Measurements from ENCODE around the gene ADRA2A.

Gene ADRA2A

GRCh38 chr10:111089293-111089692, 12.5 kb downstream of the ADRA2A start:
- H3K4me3 ChIP-seq (ENCODE audit: low read depth in 1 of 2, low read length in 1 of 2): no peak overlapping the region
- no peak for TF ChIP-seq CTCF (IDR thresholded peaks at IDR 0.05)
- no peaks in the 10 kb centered on the region for H3K36me3 ChIP-seq
- no peaks in the 10 kb centered on the region for H3K27me3 ChIP-seq
- H3K4me1 ChIP-seq (ENCODE audit: control insufficient read depth in 1 of 2, insufficient read depth in 1 of 2, low read depth in 1 of 2, low read length in 1 of 2): no peaks in the 10 kb centered on the region
- no peaks in the 10 kb centered on the region for H3K9me3 ChIP-seq
- H3K27ac ChIP-seq: no peak overlapping the region

- no peaks in the 10 kb centered on the region for H3K27me3 ChIP-seq
- no peak for TF ChIP-seq CTCF (IDR thresholded peaks at IDR 0.05)
- H3K36me3 ChIP-seq: no peaks in the 10 kb centered on the region
- H3K27ac ChIP-seq: no peak overlapping the region
- H3K9me3 ChIP-seq: no peaks in the 10 kb centered on the region
- no peak overlapping the region for H3K4me3 ChIP-seq (ENCODE audit: low read depth in 1 of 2, low read length in 1 of 2)
- no peaks in the 10 kb centered on the region for H3K4me1 ChIP-seq (ENCODE audit: control insufficient read depth in 1 of 2, insufficient read depth in 1 of 2, low read depth in 1 of 2, low read length in 1 of 2)
Observed at GRCh38 chr10:111091833-111092232, 15.0 kb downstream of the ADRA2A start.

- H3K9me3 ChIP-seq: no peaks in the 10 kb centered on the region
- no peaks in the 10 kb centered on the region for H3K4me1 ChIP-seq (ENCODE audit: control insufficient read depth in 1 of 2, insufficient read depth in 1 of 2, low read depth in 1 of 2, low read length in 1 of 2)
- H3K4me3 ChIP-seq (ENCODE audit: low read depth in 1 of 2, low read length in 1 of 2): no peak overlapping the region
- no peaks in the 10 kb centered on the region for H3K36me3 ChIP-seq
- no peak for TF ChIP-seq CTCF (IDR thresholded peaks at IDR 0.05)
- H3K27ac ChIP-seq: no peak overlapping the region
- no peaks in the 10 kb centered on the region for H3K27me3 ChIP-seq
Observed at GRCh38 chr10:111093741-111094380, 17.0 kb downstream of the ADRA2A start.

GRCh38 chr10:111098679-111099437, 22.0 kb downstream of the ADRA2A start:
- H3K4me1 ChIP-seq (ENCODE audit: control insufficient read depth in 1 of 2, insufficient read depth in 1 of 2, low read depth in 1 of 2, low read length in 1 of 2): no peaks in the 10 kb centered on the region
- H3K9me3 ChIP-seq: no peaks in the 10 kb centered on the region
- TF ChIP-seq CTCF (IDR thresholded peaks at IDR 0.05): no peak
- H3K4me3 ChIP-seq (ENCODE audit: low read depth in 1 of 2, low read length in 1 of 2): no peak overlapping the region
- H3K27me3 ChIP-seq: no peaks in the 10 kb centered on the region
- no peak overlapping the region for H3K27ac ChIP-seq
- no peaks in the 10 kb centered on the region for H3K36me3 ChIP-seq

- no peak overlapping the region for H3K27ac ChIP-seq
- no peaks in the 10 kb centered on the region for H3K9me3 ChIP-seq
- TF ChIP-seq CTCF (IDR thresholded peaks at IDR 0.05): no peak
- no peaks in the 10 kb centered on the region for H3K36me3 ChIP-seq
- H3K4me1 ChIP-seq (ENCODE audit: control insufficient read depth in 1 of 2, insufficient read depth in 1 of 2, low read depth in 1 of 2, low read length in 1 of 2): no peaks in the 10 kb centered on the region
- no peak overlapping the region for H3K4me3 ChIP-seq (ENCODE audit: low read depth in 1 of 2, low read length in 1 of 2)
- H3K27me3 ChIP-seq: no peaks in the 10 kb centered on the region
Observed at GRCh38 chr10:111100198-111100597, 23.4 kb downstream of the ADRA2A start.
